Panc1 (cell line): ENCODE measurements around the gene FUT7.

Experiments used
- POLR2AphosphoS5 ChIP-seq: IDR thresholded peaks from 2 replicates; pipeline ENCODE4 v1.6.1; 2012; ENCODE audit warnings: mild to moderate bottlenecking, low read depth, low read length, moderate library complexity
- TCF7L2 ChIP-seq: IDR thresholded peaks from 2 replicates; pipeline ENCODE4 v1.6.1; 2011; ENCODE audit warnings: mild to moderate bottlenecking, low read depth, low read length, inconsistent platforms
- TF ChIP-seq, protein P1 (sequence below): fragments of 450-650 bp; IDR thresholded peaks from 2 replicates; pipeline ENCODE4 v1.5.1; 2017; ENCODE audit warnings: mild to moderate bottlenecking

DNA sequence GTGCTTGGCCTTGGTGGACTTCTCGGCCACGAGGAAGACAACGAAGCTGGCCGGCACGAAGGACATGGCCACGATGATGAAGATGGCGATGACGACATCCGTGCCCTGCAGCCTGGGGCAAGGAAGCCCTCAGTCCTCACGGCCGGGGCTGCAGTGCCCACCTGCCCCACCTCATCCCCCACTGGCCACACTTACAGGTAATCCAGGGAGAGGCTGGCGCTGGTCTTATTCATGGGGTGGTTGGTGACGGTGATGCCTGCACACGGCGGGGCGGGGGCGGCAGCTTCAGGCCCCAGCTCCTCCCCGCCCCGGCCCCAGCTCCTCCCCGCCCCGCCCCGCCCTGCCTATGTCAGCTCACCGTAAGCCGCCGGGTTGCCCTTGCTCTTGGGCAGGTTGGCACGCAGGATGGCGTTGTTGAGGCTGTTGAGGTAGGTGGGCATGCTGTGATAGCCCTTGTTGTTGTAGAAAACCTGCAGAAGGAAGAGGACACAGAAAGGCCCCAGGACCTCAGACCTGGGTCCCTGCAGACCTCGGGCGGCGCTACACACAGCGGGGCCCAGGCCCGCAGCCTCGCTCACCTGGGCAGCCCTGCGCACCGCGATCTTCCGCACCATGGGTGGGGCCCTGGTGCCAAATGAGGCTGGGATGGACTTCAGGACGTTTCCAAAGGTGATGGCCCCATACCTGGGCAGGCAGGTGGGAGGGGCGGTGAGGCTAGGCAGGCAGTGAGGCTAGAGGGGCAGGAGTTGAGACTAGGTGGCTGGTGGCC, 19.8 kb downstream of the FUT7 start:
- TF ChIP-seq, protein P1, sequence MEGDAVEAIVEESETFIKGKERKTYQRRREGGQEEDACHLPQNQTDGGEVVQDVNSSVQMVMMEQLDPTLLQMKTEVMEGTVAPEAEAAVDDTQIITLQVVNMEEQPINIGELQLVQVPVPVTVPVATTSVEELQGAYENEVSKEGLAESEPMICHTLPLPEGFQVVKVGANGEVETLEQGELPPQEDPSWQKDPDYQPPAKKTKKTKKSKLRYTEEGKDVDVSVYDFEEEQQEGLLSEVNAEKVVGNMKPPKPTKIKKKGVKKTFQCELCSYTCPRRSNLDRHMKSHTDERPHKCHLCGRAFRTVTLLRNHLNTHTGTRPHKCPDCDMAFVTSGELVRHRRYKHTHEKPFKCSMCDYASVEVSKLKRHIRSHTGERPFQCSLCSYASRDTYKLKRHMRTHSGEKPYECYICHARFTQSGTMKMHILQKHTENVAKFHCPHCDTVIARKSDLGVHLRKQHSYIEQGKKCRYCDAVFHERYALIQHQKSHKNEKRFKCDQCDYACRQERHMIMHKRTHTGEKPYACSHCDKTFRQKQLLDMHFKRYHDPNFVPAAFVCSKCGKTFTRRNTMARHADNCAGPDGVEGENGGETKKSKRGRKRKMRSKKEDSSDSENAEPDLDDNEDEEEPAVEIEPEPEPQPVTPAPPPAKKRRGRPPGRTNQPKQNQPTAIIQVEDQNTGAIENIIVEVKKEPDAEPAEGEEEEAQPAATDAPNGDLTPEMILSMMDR, result no peak
- TF ChIP-seq POLR2AphosphoS5 (no peak), TCF7L2 (no peak)
